Mesendoderm (in vitro differentiated cells): ENCODE data around the gene CNMD.

Experiments
- DNase-seq: peaks from one replicate; pipeline ENCODE4 v3.0.0; 2013
- H2AK5ac ChIP-seq: 2 replicates; pipeline ENCODE4 v1.6.1; 2013; ENCODE audit warnings: low read length, inconsistent platforms
- H2BK120ac ChIP-seq: 2 replicates; pipeline ENCODE4 v1.6.1; 2013; ENCODE audit warnings: low read depth, mild to moderate bottlenecking, low read length, moderate library complexity, mixed read lengths
- H2BK15ac ChIP-seq: replicated peaks from 2 replicates; pipeline ENCODE4 v1.6.1; 2013; ENCODE audit warnings: low read depth, mild to moderate bottlenecking, moderate library complexity
- H2BK5ac ChIP-seq: 2 replicates; pipeline ENCODE4 v1.6.1; 2013; ENCODE audit warnings: low read length, inconsistent platforms
- H3K18ac ChIP-seq: 2 replicates; pipeline ENCODE4 v1.6.1; 2013; ENCODE audit warnings: mild to moderate bottlenecking, low read length, mixed read lengths
- H3K23ac ChIP-seq: one replicate; pipeline ENCODE4 v1.6.1; 2013; ENCODE audit warnings: low read length
- H3K27ac ChIP-seq: 2 replicates; pipeline ENCODE4 v1.5.1; 2013; ENCODE audit warnings: low read depth, mild to moderate bottlenecking, inconsistent platforms, low read length, moderate library complexity
- H3K27me3 ChIP-seq: 2 replicates; pipeline ENCODE4 v1.6.1; 2013; ENCODE audit warnings: low read length, control low read depth, mild to moderate bottlenecking, inconsistent platforms; ENCODE audit not compliant: insufficient read depth, poor library complexity
- H3K36me3 ChIP-seq: 2 replicates; pipeline ENCODE4 v1.6.1; 2013; ENCODE audit warnings: low read length, inconsistent platforms; ENCODE audit not compliant: control insufficient read depth, insufficient read depth
- H3K4ac ChIP-seq: one replicate; pipeline ENCODE4 v1.6.1; 2013; ENCODE audit warnings: low read depth, mild to moderate bottlenecking, low read length, moderate library complexity
- H3K4me1 ChIP-seq: 2 replicates; pipeline ENCODE4 v1.6.1; 2013; ENCODE audit warnings: low read depth, low read length, inconsistent platforms; ENCODE audit not compliant: control insufficient read depth
- H3K4me2 ChIP-seq: 2 replicates; pipeline ENCODE4 v1.6.1; 2013; ENCODE audit warnings: low read length
- H3K4me3 ChIP-seq: 2 replicates; pipeline ENCODE4 v1.5.1; 2013; ENCODE audit warnings: mild to moderate bottlenecking, low read length
- H3K56ac ChIP-seq: one replicate; pipeline ENCODE4 v1.6.1; 2013; ENCODE audit warnings: low read length
- H3K79me1 ChIP-seq: 2 replicates; pipeline ENCODE4 v1.6.1; 2013; ENCODE audit warnings: low read length, inconsistent platforms
- H3K79me2 ChIP-seq: 2 replicates; pipeline ENCODE4 v1.6.1; 2013; ENCODE audit warnings: mild to moderate bottlenecking, low read length; ENCODE audit not compliant: control insufficient read depth, insufficient read depth
- H3K9ac ChIP-seq: 2 replicates; pipeline ENCODE4 v1.6.1; 2013; ENCODE audit warnings: low read length, inconsistent platforms
- H4K5ac ChIP-seq: one replicate; pipeline ENCODE4 v1.6.1; 2013; ENCODE audit warnings: low read length
- H4K8ac ChIP-seq: one replicate; pipeline ENCODE4 v1.6.1; 2013; ENCODE audit warnings: low read depth, mild to moderate bottlenecking, control low read depth, low read length, moderate library complexity
- WGBS: extraction: QIAGEN DNeasy Blood & Tissue Kit; methylation state at CpG from one replicate; pipeline ENCODE4 v1.1.7; 2013; ENCODE audit warnings: low lambda C conversion rate, missing lambda C conversion rate; ENCODE audit not compliant: insufficient coverage; ENCODE audit errors: extremely low coverage; 5-methylcytosine and 5-hydroxymethylcytosine counted together

Gene CNMD

GRCh38 chr13:52677823-52678222 is 61.8 kb downstream of the CNMD start:
- no peaks in the 10 kb centered on the region for H3K36me3 ChIP-seq
- H3K27me3 ChIP-seq, result no peaks in the 10 kb centered on the region
- WGBS, result no CpG with 5 or more reads among the region's 1 CpG

GRCh38 chr13:52673465-52673864 is 66.2 kb downstream of the CNMD start:
- no peaks in the 10 kb centered on the region for H3K4me1 ChIP-seq
- H3K56ac ChIP-seq, result no peak overlapping the region
- H3K18ac ChIP-seq, result no peak overlapping the region
- H3K4me3 ChIP-seq, result no peak overlapping the region
- H4K8ac ChIP-seq, result no peak overlapping the region
- H3K79me2 ChIP-seq, result no peaks in the 10 kb centered on the region
- no peak for DNase-seq
- no CpG with 5 or more reads among the region's 1 CpG for WGBS
- no peak overlapping the region for H2BK120ac ChIP-seq
- no peak overlapping the region for H2AK5ac ChIP-seq
- H2BK5ac ChIP-seq, result no peak overlapping the region
- no peak overlapping the region for H3K4me2 ChIP-seq
- H3K79me1 ChIP-seq, result no peaks in the 10 kb centered on the region
- H3K27me3 ChIP-seq, result no peaks in the 10 kb centered on the region
- H2BK15ac ChIP-seq, result no peak overlapping the region
- H3K36me3 ChIP-seq, result no peaks in the 10 kb centered on the region
- H3K4ac ChIP-seq, result no peak overlapping the region
- H4K5ac ChIP-seq, result no peak overlapping the region
- H3K27ac ChIP-seq, result no peak overlapping the region
- H3K23ac ChIP-seq, result no peak overlapping the region
- H3K9ac ChIP-seq, result no peak overlapping the region

More at GRCh38 chr13:52677823-52678222, 61.8 kb downstream of the CNMD start:
- no peak overlapping the region for H2AK5ac ChIP-seq
- H4K8ac ChIP-seq, result no peak overlapping the region
- no peak overlapping the region for H4K5ac ChIP-seq
- H3K79me2 ChIP-seq, result no peaks in the 10 kb centered on the region
- no peak overlapping the region for H2BK120ac ChIP-seq
- H3K4me3 ChIP-seq, result no peak overlapping the region
- H3K4me1 ChIP-seq, result no peaks in the 10 kb centered on the region
- no peak overlapping the region for H3K27ac ChIP-seq
- no peak overlapping the region for H3K18ac ChIP-seq
- H2BK15ac ChIP-seq, result no peak overlapping the region
- no peak overlapping the region for H2BK5ac ChIP-seq
- no peak overlapping the region for H3K9ac ChIP-seq
- H3K4ac ChIP-seq, result no peak overlapping the region
- peak; percentile 58 for DNase-seq
- no peak overlapping the region for H3K56ac ChIP-seq
- no peak overlapping the region for H3K4me2 ChIP-seq
- H3K79me1 ChIP-seq, result no peaks in the 10 kb centered on the region
- no peak overlapping the region for H3K23ac ChIP-seq

DNA sequence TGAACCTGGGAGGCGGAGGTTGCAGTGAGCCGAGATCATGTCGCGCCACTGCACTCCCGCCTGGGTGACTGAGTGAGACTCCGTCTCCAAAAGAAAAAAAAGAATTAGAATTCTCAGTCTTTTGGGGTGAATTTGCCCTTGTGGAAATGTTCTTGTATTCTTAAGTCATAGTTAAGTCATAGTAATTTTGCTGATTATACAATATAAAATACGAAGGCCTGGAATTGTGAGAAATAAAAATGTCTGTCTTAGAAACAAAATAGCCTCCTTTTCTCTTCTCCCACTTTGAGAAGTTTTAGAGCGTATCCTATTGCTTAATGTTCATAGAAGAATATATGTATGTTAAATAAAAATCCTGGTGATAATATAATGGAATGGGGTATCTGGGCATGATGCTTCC is 68.9 kb downstream of the CNMD start:
- no peaks in the 10 kb centered on the region for H3K4me1 ChIP-seq
- no peak overlapping the region for H4K5ac ChIP-seq
- no peak overlapping the region for H2BK15ac ChIP-seq
- no peaks in the 10 kb centered on the region for H3K79me1 ChIP-seq
- no peaks in the 10 kb centered on the region for H3K27me3 ChIP-seq
- H3K36me3 ChIP-seq, result no peaks in the 10 kb centered on the region
- H3K9ac ChIP-seq, result no peak overlapping the region
- H3K18ac ChIP-seq, result no peak overlapping the region
- H3K79me2 ChIP-seq, result no peaks in the 10 kb centered on the region
- no peak overlapping the region for H3K4ac ChIP-seq
- no peak overlapping the region for H3K4me2 ChIP-seq
- H2AK5ac ChIP-seq, result no peak overlapping the region
- no peak overlapping the region for H2BK5ac ChIP-seq
- H3K4me3 ChIP-seq, result no peak overlapping the region
- H2BK120ac ChIP-seq, result no peak overlapping the region
- DNase-seq, result no peak
- H3K27ac ChIP-seq, result no peak overlapping the region
- no CpG with 5 or more reads among the region's 8 CpGs for WGBS
- no peak overlapping the region for H3K56ac ChIP-seq
- no peak overlapping the region for H3K23ac ChIP-seq
- no peak overlapping the region for H4K8ac ChIP-seq

DNA sequence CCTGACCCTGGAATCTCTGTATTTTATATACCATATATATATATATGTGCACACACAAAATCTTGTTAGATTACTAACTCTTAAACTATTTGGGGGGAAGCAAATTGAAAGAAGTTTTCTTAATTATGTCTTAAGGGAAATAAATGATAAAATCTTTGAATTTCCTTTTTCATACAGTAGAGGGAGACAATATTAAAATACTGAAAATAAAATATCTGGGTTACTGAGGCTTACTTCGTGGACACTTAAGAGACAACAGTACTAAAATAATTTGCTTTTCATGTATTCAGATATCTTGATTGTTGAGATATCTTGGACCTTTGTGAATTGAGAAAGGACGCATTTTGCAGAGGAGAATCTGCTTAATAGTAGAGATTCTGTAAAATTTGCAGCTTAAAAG is 69.9 kb downstream of the CNMD start:
- Histone ChIP-seq H4K5ac (no peak overlapping the region), H2BK15ac (no peak overlapping the region), H3K36me3 (no peaks in the 10 kb centered on the region), H2AK5ac (no peak overlapping the region), H3K4me3 (no peak overlapping the region), H3K9ac (no peak overlapping the region), H3K4me1 (no peaks in the 10 kb centered on the region), H3K23ac (no peak overlapping the region), H3K4me2 (no peak overlapping the region), H3K56ac (no peak overlapping the region), H2BK120ac (no peak overlapping the region), H2BK5ac (no peak overlapping the region), H3K4ac (no peak overlapping the region), H3K79me1 (no peaks in the 10 kb centered on the region), H3K79me2 (no peaks in the 10 kb centered on the region), H3K27me3 (no peaks in the 10 kb centered on the region), H3K18ac (no peak overlapping the region), H4K8ac (no peak overlapping the region), H3K27ac (no peak overlapping the region)
- WGBS, result no CpG with 5 or more reads among the region's 2 CpGs
- no peak for DNase-seq

- no peaks in the 10 kb centered on the region for H3K36me3 ChIP-seq
- DNase-seq, result peak; percentile 28
These were observed 74.3 kb downstream of the CNMD start for GRCh38 chr13:52665325-52665724.

GRCh38 chr13:52664272-52664671 is 75.3 kb downstream of the CNMD start:
- H2BK15ac ChIP-seq, result no peak overlapping the region
- WGBS, result no CpG with 5 or more reads among the region's 4 CpGs
- no peak overlapping the region for H2BK120ac ChIP-seq
- no peak overlapping the region for H3K18ac ChIP-seq
- no peak overlapping the region for H4K8ac ChIP-seq
- no peaks in the 10 kb centered on the region for H3K36me3 ChIP-seq
- H3K56ac ChIP-seq, result no peak overlapping the region
- H3K27ac ChIP-seq, result no peak overlapping the region
- H3K79me2 ChIP-seq, result no peaks in the 10 kb centered on the region
- no peaks in the 10 kb centered on the region for H3K79me1 ChIP-seq
- DNase-seq, result no peak
- no peak overlapping the region for H3K4ac ChIP-seq
- no peak overlapping the region for H3K23ac ChIP-seq
- H2AK5ac ChIP-seq, result no peak overlapping the region
- H4K5ac ChIP-seq, result no peak overlapping the region
- no peak overlapping the region for H3K4me3 ChIP-seq
- H3K4me1 ChIP-seq, result no peaks in the 10 kb centered on the region
- H3K27me3 ChIP-seq, result no peaks in the 10 kb centered on the region
- H3K4me2 ChIP-seq, result no peak overlapping the region
- no peak overlapping the region for H2BK5ac ChIP-seq
- no peak overlapping the region for H3K9ac ChIP-seq

More at GRCh38 chr13:52665325-52665724, 74.3 kb downstream of the CNMD start:
- Histone ChIP-seq H3K27ac (no peak overlapping the region), H3K4me3 (no peak overlapping the region), H2BK120ac (no peak overlapping the region), H3K27me3 (no peaks in the 10 kb centered on the region), H2BK5ac (no peak overlapping the region), H2BK15ac (no peak overlapping the region), H4K8ac (no peak overlapping the region), H2AK5ac (no peak overlapping the region), H3K4me2 (no peak overlapping the region), H3K23ac (no peak overlapping the region), H3K79me2 (no peaks in the 10 kb centered on the region), H3K18ac (no peak overlapping the region), H3K79me1 (no peaks in the 10 kb centered on the region), H3K9ac (no peak overlapping the region), H4K5ac (no peak overlapping the region), H3K4ac (no peak overlapping the region), H3K4me1 (no peaks in the 10 kb centered on the region), H3K56ac (no peak overlapping the region)
